Gastroesophageal sphincter (tissue), 4 donors: ENCODE measurements around the gene EEA1. TPM values are rescaled to one million over a fixed set of nuclear protein-coding genes. Genes with fewer than 3 reads are reported as not detected.

Experiments
- ATAC-seq: fragments of 150-250 bp; one replicate; pipeline ENCODE4 v1.9.1; 2016; ENCODE audit warnings: mild to moderate bottlenecking, moderate library complexity
- H3K27ac ChIP-seq, 4 donors: fragments of 200-600 bp; sonication (generic) in 3 of 4; 1 replicate in 3 of 4; 2 replicates in 1 of 4; pipeline ENCODE4 v1.5.1; 2016 to 2019
- H3K27me3 ChIP-seq: fragments of 200-600 bp; sonication (generic); one replicate; pipeline ENCODE4 v1.5.1; 2019
- H3K36me3 ChIP-seq, 2 donors: fragments of 200-600 bp; sonication (generic); one replicate each; pipeline ENCODE4 v1.5.1; 2019; ENCODE audit warnings: control low read depth in 1 of 2
- H3K4me1 ChIP-seq, 3 donors: fragments of 200-600 bp; sonication (generic); 1 replicate in 2 of 3; 2 replicates in 1 of 3; pipeline ENCODE4 v1.5.1; 2016 to 2019; ENCODE audit warnings: control low read depth in 2 of 3
- H3K4me3 ChIP-seq, 2 donors: fragments of 200-600 bp; sonication (generic); one replicate each; pipeline ENCODE4 v1.5.1; 2019; ENCODE audit warnings: mild to moderate bottlenecking in 1 of 2, moderate library complexity in 1 of 2
- H3K9me3 ChIP-seq, 3 donors: fragments of 200-600 bp; sonication (generic); one replicate each; pipeline ENCODE4 v1.5.1; 2017 to 2019; ENCODE audit warnings: control low read depth in 2 of 3
- CTCF ChIP-seq, 4 experiments: fragments of 200-600 bp in 2 of 4; fragments of 450-650 bp in 2 of 4; sonication (generic) in 1 of 4; IDR thresholded peaks; one replicate each; pipeline ENCODE4 v1.5.1; 2017 to 2019; ENCODE audit warnings: antibody characterized with exemption in 4 of 4, mild to moderate bottlenecking in 2 of 4, moderate library complexity in 2 of 4
- EP300 ChIP-seq: sonication (generic); formaldehyde crosslinking; IDR thresholded peaks from one replicate; pipeline ENCODE4 v1.6.1; 2017; ENCODE audit warnings: antibody characterized with exemption, mild to moderate bottlenecking
- POLR2A ChIP-seq, 2 donors: fragments of 450-650 bp; IDR thresholded peaks; one replicate each; pipeline ENCODE4 v1.6.1; 2017; ENCODE audit warnings: antibody characterized with exemption in 2 of 2, mild to moderate bottlenecking in 2 of 2, moderate library complexity in 1 of 2
- POLR2AphosphoS5 ChIP-seq: sonication (generic); formaldehyde crosslinking; IDR thresholded peaks from one replicate; pipeline ENCODE4 v1.6.1; 2017; ENCODE audit warnings: antibody characterized with exemption
- WGBS, 2 donors: methylation state at CpG; one replicate each; pipeline ENCODE4 v1.1.5; 2018; ENCODE audit warnings: low coverage in 1 of 2; 5-methylcytosine and 5-hydroxymethylcytosine counted together
- total RNA-seq, 4 donors: library from RNA; depleted of rRNA; stranded (reverse); fragments of >200 nt; gene quantifications; one replicate each; pipeline ENCODE4 v1.1.0, GENCODE V29; 2016

The EEA1 gene
- total RNA-seq, 4 donors from 2014 or later, result 25.0 to 37.1 (median 30.4) TPM

- H3K4me3 ChIP-seq, result no peak overlapping the region
- no peak overlapping the region for H3K27ac ChIP-seq
- no peak for ATAC-seq
- TF ChIP-seq CTCF (IDR thresholded peaks at IDR 0.05) (no peak), EP300 (no peak), POLR2AphosphoS5 (no peak), POLR2A (IDR thresholded peaks at IDR 0.05) (no peak)
- no peaks in the 10 kb centered on the region for H3K27me3 ChIP-seq
- peaks cover 5 to 14% (median 8%) of the 10 kb centered on the region in 3 donors for H3K4me1 ChIP-seq
- WGBS, 2 donors, result 77 to 98% methylated on average over 6 to 7 of the region's 7 CpGs
- H3K36me3 ChIP-seq, result no peaks in the 10 kb centered on the region
- H3K9me3 ChIP-seq, result no peaks in the 10 kb centered on the region
These were observed 190.9 kb downstream of the EEA1 start for GRCh38 chr12:92737855-92738850.

GRCh38 chr12:92736605-92737004, 192.5 kb downstream of the EEA1 start:
- WGBS, 2 donors, result 41 to 65% methylated on average over 6 of the region's 6 CpGs
- Histone ChIP-seq H3K4me1 (peaks cover 5 to 19% (median 8%) of the 10 kb centered on the region in 3 donors), H3K4me3 (no peak overlapping the region), H3K27me3 (no peaks in the 10 kb centered on the region), H3K27ac (no peak overlapping the region), H3K36me3 (no peaks in the 10 kb centered on the region), H3K9me3 (no peaks in the 10 kb centered on the region)
- TF ChIP-seq EP300 (no peak), CTCF (IDR thresholded peaks at IDR 0.05) (no peak), POLR2AphosphoS5 (no peak), POLR2A (IDR thresholded peaks at IDR 0.05) (no peak)
- no peak for ATAC-seq

GRCh38 chr12:92735131-92735721, 193.9 kb downstream of the EEA1 start:
- Histone ChIP-seq H3K9me3 (no peaks in the 10 kb centered on the region), H3K27ac (peak overlapping the region in 2 of 4 donors; percentile 28 to 37), H3K4me3 (no peak overlapping the region), H3K36me3 (no peaks in the 10 kb centered on the region), H3K27me3 (no peaks in the 10 kb centered on the region), H3K4me1 (peaks cover 5 to 19% (median 8%) of the 10 kb centered on the region in 3 donors)
- peak in 1 of 4 experiments; percentile 15 for TF ChIP-seq CTCF (IDR thresholded peaks at IDR 0.05)
- TF ChIP-seq EP300, result no peak
- no peak for TF ChIP-seq POLR2A (IDR thresholded peaks at IDR 0.05)
- TF ChIP-seq POLR2AphosphoS5, result no peak
- peak; percentile 74 for ATAC-seq
- WGBS, 2 donors, result 19 to 31% methylated on average over 2 to 3 of the region's 3 CpGs

- TF ChIP-seq POLR2AphosphoS5 (no peak), CTCF (IDR thresholded peaks at IDR 0.05) (no peak), EP300 (no peak), POLR2A (IDR thresholded peaks at IDR 0.05) (no peak)
- ATAC-seq, result no peak
- no peaks in the 10 kb centered on the region for H3K9me3 ChIP-seq
- no peaks in the 10 kb centered on the region for H3K27me3 ChIP-seq
- WGBS, 2 donors, result 37 to 76% methylated on average over 2 to 3 of the region's 3 CpGs
- no peak overlapping the region for H3K27ac ChIP-seq
- no peak overlapping the region for H3K4me3 ChIP-seq
- peaks cover 5 to 19% (median 8%) of the 10 kb centered on the region in 3 donors for H3K4me1 ChIP-seq
- no peaks in the 10 kb centered on the region for H3K36me3 ChIP-seq
These were observed 195.4 kb downstream of the EEA1 start for GRCh38 chr12:92733661-92734060.
